Endometrium (tissue), 2 donors: Measurements from ENCODE around the gene SPAG17.

ENCODE experiments used
- FAIRE-seq: peaks from 2 replicates; lab custom pipeline; 2012; peaks lifted over from hg19 to GRCh38; lab: Jason Lieb, UNC
- donor health status: control.
- donor health status: control.

The SPAG17 gene

DNA sequence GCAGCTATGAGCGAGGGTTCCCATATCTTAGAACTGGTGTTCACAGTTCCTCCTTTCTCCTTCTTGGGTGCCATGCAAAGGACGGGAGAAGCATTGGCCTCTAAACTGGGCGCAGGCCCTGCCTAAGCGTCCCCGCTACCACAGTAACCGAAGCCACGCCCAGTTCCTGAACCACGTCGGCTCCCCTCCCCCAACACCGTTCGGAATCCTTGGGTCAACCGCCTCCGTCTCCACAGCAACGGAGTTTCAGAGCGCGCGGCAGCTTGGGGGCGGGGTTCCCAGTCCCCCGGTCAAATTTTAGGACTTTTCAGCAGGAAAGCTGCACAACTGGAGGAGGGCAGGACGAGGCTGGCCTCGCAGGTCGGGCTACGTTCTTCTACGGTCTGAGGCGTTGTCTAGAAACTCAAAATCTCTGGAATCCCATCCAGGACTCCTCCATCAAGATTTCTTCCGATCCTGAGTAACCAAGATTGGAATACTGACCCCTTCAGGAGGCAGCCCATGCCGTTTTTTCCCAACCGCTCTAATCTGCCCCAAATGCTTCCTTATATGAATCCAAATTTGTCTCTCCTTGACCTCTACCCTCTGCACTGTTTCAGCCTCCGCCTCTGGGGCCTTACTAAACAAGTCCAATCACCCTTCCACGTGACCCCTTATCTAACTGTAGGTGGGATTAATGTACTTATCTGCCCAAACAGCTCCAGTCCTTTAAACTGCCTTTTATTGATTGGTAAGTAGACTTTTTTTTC, at the start of gene SPAG17:
TSS of gene SPAG17 (minus strand) at position 145 of the 749 bp plus-strand sequence. CDS start at position 74, 71 bp downstream.
- no peak for FAIRE-seq

DNA sequence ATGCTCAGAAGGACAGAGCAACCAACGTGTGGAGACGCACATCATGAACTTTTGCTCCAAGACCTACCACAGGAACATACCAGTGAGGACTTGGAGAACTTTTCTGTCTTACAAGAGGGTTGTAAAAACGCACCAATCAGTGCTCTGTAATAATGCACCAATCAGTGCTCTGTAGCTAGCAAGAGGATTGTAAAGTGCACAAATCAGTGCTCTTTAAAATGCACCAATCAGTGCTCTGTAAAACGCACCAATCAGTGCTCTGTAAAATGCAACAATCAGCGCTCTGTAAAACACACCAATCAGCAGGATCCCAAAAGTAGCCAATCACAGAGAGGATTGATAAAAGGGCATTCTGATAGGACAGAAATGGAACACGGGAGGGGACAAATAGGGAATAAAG, 40.4 kb upstream of the SPAG17 start:
- FAIRE-seq, result no peak

DNA sequence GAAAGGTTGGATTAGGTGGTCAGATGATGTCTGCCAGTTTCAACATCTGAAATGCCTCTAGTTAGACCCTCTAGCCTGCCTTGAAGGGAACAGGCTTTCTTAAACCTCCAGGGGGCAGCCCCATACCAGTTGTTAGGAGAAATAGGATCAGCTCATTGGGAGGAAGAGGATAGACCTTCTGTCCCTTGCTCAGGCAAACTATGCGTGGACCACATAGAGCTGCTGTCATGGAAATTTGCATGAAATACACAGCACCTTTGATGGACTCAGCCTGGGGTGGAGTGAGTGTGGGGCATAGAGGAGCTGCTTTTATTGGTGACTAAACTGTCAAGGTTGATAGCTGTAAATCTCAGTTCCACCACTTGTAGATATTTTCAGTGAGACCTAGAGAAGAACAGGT, 38.4 kb upstream of the SPAG17 start:
- FAIRE-seq, result no peak

DNA sequence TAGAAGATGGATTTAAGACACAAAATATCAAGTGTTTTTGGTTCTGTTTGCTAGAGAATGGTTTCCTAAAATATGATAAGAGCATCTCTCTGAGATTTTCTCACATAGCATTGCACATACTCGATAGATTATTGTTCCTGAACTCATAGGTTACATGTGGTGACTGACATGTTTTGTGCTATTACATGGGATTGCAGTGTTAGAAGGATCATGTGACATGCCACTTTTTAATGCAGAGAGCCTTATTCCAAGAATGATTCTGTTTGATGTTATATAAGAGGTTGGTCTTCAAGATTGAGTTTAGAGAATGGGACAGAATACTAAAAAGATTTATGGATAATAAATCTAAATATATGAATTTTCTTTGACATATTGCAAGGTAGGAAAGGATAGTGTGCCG, 34.4 kb upstream of the SPAG17 start:
- no peak for FAIRE-seq

DNA sequence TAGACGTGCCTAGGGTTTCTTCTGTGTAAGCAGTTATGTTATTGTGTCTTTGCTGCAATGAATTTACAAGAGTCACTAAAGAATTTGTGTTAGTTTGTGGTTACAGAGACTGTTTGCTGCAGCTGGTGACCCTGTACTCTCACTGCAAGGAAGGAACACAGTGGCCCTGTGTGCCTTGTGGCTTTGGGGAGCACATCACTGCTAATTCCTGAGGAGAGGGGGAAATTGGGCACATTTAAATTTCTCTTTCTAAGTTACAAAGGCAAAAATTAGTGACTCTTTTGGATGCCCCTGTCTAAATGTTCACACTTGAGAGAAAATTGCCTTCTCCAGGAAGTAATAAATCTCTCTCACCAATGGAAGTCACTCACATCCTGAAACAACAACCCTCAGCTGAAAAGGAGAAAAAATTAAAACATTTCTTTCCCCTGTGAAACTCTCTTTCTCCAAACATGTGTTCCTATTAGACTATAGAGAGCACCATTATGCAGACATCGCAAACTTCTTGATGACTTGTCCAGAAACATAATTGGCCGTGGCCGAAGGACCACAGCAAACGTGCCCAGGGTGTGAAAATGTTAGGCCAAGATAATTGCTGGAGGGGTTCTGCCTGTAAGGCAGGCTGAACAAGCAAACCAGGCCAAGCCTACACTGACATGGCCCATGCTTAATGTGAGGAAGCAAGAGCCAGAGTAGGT, 32.3 kb upstream of the SPAG17 start:
- no peak for FAIRE-seq

DNA sequence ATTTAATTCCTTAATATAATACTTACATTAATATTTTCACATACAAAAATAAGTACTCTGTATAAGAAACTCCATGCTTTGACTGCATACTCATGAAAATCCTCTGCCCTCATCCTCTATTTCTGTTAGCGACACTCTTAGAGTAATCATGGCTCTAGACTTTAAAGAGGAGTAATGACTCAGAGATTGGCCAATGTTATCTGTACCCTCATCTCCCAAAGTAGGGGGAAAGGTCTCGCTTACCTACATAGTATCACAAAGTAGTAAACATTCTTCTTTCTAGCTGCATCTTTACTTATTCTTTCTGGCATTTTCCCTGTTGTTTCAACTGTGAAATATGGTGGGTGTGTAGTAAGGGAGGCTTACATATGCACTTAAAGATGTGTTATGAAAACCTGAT, 29.8 kb upstream of the SPAG17 start:
- FAIRE-seq, result no peak

DNA sequence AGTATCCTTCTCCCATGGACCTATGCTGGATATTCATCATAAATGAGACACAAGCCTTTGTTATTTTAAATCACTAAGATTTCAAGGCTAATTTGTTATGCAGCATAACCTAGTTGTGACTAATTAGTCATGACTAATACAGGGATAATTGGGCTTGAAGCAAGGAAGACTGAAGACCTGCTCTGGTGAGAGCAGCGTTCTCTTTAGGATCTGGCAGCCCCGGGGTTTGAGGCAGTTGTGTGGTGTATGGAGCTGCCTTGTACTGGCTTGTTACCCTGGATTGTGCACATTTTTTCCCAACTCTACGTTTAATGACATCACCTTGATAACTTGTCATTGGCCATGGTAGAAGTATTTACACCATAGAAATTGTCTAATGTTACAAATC, 25.7 kb upstream of the SPAG17 start:
- FAIRE-seq, result no peak

DNA sequence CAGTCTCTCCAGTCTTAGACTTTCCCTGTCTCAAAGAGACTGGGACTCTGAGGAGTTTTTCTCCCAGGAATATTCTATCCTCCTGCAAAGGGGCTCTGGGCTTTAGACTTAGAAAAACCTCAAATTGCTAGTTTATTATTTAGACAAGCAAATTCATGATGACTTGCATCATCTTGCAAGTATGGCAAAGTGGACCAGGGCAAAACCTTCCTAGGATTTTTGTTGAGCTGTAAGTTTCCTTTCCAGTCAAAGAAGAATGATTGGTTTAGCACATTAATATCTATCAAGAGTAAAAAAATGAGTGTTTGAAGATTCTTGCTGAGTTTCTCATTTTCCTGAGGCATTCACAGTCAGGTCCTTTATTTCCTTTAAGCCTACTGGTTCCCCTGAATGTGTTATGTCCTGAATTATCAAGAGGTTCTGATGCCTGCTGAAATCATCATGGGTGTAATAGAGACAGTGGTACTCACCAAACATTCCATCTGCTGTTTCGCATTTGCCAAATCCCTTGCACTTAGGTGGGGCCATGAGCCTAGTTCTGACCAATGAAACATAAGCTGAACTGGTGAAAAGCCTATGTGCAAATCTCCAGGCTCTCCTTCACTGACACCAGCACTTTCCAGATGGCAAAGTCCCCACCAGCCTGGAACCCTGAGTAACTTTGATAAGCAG, 25.2 kb upstream of the SPAG17 start:
- FAIRE-seq, result no peak

DNA sequence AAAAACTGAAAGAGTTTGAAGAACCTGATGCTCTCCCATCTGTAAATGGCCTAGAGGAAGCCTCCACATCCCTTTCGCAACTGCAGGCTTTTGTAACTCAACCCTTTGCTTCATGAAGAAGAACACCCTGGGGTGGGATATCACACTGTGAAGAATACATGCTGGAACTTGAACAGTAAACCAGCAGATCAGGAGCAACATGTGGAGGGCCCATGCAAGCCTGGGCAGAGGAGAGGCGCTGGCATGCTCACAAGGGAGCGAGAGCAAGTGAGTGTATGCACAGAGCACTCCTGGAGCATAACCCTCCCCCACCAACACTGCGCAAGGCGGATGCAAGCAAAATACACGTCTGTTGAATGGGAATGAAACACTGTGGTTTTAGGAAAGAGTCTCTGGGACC, 24.6 kb upstream of the SPAG17 start:
- FAIRE-seq, result no peak

DNA sequence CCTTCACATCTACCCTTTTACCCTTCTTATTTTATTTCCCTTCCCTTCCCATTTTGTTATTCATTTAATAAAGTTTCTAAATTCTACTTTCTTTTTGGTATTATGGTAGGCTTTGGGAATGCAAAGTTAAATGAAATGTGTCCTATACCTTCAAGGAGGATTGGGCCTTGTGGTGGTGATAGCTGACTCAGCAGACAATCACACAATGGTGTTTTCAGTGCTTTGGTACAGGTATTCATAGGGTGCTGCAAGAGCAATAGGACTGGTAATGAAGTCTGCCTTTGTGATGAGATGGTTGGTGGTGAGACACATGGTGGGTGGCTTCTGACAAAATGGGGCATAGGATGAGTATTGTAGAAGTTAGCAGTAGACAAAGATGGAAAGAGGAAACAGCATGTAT, 21.9 kb upstream of the SPAG17 start:
- FAIRE-seq, result no peak

DNA sequence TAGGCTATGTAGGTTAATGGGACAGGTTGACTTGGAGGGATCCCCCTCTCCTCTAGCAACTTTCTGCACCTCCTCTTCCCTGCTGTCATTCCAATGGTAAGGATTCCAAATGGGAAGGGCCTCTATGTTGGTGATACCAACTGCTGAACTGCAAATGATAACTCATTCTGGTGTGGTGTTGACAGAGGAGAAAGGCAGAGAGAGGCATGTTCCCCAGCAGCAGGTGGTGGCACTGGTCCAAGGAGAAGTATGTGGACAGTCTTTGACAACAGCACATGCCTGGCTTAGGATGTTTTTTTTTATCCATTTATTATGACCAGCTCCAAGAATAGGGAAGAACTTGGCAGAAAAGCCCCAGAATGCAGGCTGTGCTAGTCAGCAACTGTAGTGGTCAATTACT, 19.6 kb upstream of the SPAG17 start:
- no peak for FAIRE-seq

DNA sequence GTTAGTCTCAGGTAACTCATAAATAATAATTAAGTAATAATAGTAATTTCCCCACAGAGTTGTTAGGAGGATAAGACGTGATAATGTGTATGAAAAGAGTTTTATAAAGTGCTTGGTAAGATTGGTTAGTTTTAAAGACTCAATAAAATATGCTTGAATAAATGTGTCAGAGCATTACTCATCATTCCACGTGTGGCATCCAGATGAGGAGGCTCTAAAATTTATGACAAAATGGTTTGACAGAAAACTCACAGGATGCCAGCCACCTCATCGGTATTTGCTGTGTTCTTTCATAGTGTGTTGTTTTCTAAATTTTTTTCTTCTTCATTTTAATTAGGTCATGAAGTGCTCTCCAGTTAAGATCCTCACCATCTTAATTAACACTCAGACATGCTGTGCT, 19.1 kb upstream of the SPAG17 start:
- FAIRE-seq, result no peak

DNA sequence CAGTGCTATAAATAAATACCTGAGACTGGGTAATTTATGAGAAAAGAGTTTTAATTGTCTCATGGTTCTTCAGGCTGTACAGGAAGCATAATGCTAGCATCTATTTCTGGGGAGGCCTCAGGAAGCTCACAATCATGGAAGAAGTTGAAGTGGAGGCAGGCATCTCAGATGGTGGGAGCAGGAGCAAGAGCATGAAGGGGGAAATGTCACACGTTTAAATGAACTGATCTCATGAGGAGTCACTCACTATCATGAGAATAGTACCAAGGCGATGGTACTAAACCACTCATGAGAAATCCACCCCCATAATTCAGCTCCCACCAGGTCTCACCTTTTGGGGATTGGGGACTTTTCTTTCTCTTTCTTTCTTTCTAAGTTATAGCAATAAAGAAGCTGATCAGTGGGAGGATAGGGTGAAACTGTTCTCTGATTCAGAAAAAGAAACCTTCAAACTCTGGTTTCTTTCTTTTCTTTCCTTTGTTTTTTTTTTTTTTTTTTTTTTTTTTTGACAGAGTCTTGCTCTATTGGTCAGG, 17.1 kb upstream of the SPAG17 start:
- FAIRE-seq, result no peak

DNA sequence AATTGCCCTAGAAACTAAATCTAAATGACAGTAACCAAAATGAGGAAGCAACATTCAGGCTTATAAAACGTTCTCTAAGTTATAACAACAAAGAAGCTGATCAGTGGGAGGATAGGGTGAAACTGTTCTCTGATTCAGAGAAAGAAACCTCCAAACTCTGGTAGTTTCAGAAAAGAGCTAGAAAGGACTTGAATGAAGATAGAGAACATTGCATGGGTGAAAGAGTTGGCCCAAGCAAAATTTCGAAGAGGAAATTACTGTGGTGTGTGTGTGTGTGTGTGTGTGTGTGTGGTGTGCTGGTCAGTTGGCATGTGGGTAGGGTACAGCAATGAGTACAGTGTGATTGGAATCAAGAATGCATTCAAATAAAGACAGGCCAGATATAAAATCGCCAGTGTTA, 16.5 kb upstream of the SPAG17 start:
- no peak for FAIRE-seq

DNA sequence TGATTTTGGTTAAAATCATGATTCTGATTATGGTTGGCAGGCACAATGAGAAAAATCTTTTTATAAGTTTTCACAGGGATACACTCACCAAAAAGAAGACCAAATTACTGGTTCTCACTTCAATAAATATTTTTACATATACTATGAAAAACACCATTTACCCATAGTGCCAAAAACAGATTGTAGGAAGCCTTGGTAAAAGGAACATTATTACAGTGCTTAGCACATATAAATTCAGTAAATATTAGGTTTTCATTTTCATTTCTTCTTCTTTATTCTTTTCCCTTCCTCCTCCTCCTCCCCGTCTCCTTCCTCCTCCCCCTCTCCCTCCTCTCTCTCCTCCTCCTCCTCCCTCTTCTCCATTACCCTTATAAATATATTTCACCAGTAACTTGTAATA, 15.8 kb upstream of the SPAG17 start:
- no peak for FAIRE-seq

DNA sequence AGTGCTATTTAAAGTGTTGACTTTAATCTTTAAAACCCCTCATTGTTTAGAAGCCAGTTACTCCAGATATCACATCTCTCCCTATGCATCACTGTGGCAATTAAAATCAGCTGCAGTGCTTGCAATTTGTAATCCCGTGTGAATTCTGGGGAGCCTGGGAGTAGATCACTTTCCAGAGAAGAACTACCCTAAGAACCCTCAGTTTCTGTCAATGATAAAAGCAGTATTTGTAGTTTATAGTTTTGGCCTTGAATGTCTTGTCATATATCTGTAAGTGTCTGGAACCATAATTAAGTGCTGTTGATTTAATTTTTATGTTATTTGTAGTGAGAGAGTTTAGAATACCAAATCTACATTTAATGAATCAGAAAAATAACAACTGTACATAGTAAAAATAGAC, 5.5 kb upstream of the SPAG17 start:
- FAIRE-seq, result peak; percentile 96

DNA sequence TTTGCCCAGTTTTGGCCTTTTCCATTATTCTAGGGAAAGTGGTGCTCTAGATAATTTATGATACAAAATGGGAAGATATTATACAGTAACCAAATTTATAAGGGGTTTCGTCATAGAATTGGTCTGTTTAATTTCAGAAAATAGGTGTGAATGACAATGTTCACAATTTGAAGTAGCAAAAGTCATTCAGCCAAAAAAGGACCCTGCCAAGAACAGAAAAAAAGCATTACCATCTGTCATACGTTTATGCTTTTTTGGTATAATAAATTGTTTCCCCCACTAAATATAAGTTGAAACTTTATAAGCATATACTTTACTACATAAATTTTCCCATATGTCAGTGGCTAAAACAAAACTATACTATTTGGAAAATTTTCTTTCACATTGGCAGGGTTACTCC, 4.5 kb upstream of the SPAG17 start:
- FAIRE-seq, result no peak

DNA sequence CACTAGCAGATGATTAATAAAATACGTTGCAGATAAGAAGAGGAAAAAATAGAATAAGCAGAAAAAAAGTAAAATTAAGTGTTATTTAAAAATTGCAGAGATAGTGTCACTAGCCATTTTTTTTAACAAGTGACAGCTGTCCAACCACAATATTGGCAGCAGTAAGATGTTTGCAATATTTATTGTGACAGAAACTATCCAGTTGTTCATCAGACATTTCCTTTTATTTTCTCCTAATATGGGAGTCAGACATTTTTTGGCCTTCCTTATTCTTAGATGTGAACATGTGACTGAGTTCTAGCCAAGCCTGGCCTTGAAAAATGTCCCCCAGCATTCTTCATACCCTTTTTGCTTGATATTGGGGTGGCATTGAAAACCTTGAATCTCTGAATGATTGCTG, 3.4 kb upstream of the SPAG17 start:
- no peak for FAIRE-seq

DNA sequence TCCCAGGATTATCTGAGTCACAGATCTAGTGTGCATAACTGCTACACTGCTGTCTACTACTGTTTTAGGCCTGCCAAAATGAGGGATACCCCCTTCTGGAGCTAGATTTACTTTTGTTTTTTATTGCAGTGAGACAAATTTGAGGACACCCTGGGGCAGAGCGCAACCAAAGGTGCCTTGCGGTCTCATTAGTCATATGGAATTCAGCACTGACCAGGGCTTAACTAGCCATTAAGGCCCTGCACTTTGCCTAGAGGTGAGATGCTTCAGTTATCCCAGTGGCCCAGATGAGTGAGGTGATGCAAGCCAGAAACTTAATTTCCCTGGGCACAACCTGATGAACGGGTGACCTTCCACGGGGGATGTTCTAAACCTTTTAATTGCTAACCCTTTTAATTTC, 998 bp upstream of the SPAG17 start:
- FAIRE-seq, result no peak

DNA sequence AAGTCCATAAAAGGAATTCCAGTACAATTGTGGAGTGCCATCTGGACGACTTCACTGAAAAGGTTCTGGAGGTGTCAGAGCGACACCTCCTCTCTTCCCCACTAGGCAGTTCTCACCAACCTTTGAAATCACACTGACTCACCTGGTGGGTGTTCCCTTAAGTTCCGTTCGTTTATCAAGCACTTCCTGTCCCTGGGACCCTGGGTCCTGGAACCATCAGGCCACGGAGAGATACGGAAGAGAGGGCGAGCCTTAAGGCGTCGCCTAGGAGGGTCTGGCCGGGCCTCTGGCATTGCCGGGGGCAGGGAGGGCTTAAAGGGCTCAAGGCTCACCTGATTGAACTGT, 317 bp downstream of the SPAG17 start:
- FAIRE-seq, result no peak

DNA sequence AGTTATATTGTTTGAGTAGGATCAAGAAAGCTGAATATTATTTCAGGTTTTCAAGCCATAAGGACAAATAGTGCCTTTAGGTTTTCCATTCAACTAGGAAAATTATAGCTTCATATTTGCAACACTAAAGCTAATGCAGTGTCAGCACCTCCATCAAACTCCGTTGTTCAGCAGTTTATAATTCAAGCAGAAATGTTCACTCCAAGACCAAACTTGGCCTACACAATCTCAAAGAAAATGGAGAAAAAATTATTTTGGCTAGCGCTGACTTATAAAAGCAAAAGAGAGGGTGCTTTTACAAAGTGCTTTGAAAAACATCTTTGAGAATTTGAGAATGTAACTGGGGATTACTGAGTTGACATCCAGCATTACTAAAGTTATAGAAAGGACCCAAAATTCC, 1.4 kb downstream of the SPAG17 start:
- no peak for FAIRE-seq

DNA sequence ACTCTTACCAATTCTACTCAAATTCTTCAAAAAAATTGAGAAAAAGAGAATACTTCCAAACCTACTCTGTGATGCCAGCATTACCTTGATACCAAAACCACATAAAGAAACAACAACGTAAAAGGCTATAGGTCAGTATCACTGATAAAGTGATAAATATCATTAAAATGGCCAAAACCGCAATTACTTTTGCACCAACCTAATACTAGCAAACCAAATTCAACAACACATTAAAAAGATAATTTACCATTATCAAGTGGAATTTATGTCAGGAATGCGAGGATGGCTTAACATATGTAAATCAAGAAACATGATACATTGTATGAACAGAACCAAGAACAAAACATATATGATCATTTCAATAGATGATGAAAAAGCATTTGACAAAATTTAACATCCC, 7.0 kb downstream of the SPAG17 start:
- no peak for FAIRE-seq

DNA sequence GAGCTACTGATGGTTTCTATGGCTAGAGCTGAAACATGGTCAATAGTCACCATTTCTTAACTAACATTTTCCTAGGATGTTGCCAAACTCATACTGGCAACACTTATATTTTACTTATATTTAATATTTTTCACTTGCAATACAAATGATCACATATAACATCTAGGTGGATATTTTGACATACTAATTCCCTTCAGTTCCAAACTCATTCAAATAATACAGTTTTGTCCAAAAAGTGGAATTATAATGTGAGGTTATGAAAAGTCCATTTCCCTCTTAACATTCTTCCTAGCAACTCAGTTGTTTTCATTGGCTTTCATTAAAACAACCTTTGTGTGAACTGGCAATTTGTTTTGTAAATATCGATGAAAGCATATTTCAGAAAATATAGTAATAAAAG, 16.0 kb downstream of the SPAG17 start:
- FAIRE-seq, result no peak
